SK-N-SH treated with all-trans-retinoic acid at 6 μM for 48 hours (cell line): Measurements from ENCODE around the gene EEFSEC.
A peak's percentile ranks its signal among the peaks of the same experiment; 100 is the strongest.

Experiments
- ATAC-seq: fragments of 200-7000 bp; cut with Tn5 transposase; 3 replicates; pipeline ENCODE4 v1.9.1; 2020; ENCODE audit warnings: mild to moderate bottlenecking, moderate library complexity
- ARNTL ChIP-seq: fragments of 450-650 bp; formaldehyde crosslinking; IDR thresholded peaks from 2 replicates; pipeline ENCODE4 v1.5.0; 2020; ENCODE audit warnings: low read depth, mild to moderate bottlenecking, moderate library complexity, borderline replicate concordance
- CREB5 ChIP-seq: fragments of 250-450 bp; sonication (Bioruptor Pico); IDR thresholded peaks from 2 replicates; pipeline ENCODE4 v1.5.1; 2020; ENCODE audit warnings: low read depth, mild to moderate bottlenecking, moderate library complexity
- CSDC2 ChIP-seq: fragments of 250-450 bp; sonication (Bioruptor Pico); IDR thresholded peaks from 2 replicates; pipeline ENCODE4 v1.5.0; 2020; ENCODE audit warnings: mild to moderate bottlenecking, moderate library complexity
- CSRNP3 ChIP-seq: fragments of 250-450 bp; sonication (Bioruptor Pico); IDR thresholded peaks from 2 replicates; pipeline ENCODE4 v1.5.1; 2021; ENCODE audit warnings: mild to moderate bottlenecking, moderate library complexity
- GLIS3 ChIP-seq: fragments of 250-450 bp; sonication (Bioruptor Pico); IDR thresholded peaks from 2 replicates; pipeline ENCODE4 v1.5.0; 2020; ENCODE audit warnings: mild to moderate bottlenecking, moderate library complexity
- ISL1 ChIP-seq: fragments of 250-450 bp; sonication (Bioruptor Pico); IDR thresholded peaks from 2 replicates; pipeline ENCODE4 v2.1.2; 2022; ENCODE audit warnings: mild to moderate bottlenecking, moderate library complexity
- OSR1 ChIP-seq: fragments of 250-450 bp; sonication (Bioruptor Pico); IDR thresholded peaks from 2 replicates; pipeline ENCODE4 v1.8.0; 2022; ENCODE audit warnings: moderate library complexity, mild to moderate bottlenecking, inconsistent platforms
- PATZ1 ChIP-seq: fragments of 250-450 bp; sonication (Bioruptor Pico); IDR thresholded peaks from 2 replicates; pipeline ENCODE4 v1.8.0; 2020; ENCODE audit warnings: mild to moderate bottlenecking, moderate library complexity, borderline replicate concordance
- POU6F1 ChIP-seq: fragments of 250-450 bp; sonication (Bioruptor Pico); IDR thresholded peaks from 2 replicates; pipeline ENCODE4 v1.8.0; 2021; ENCODE audit warnings: low read depth, mild to moderate bottlenecking, moderate library complexity, borderline replicate concordance
- PPARA ChIP-seq: fragments of 250-450 bp; sonication (Bioruptor Pico); IDR thresholded peaks from 2 replicates; pipeline ENCODE4 v1.5.0; 2020; ENCODE audit warnings: mild to moderate bottlenecking, borderline replicate concordance
- RARB ChIP-seq: fragments of 250-450 bp; sonication (Bioruptor Pico); IDR thresholded peaks from 2 replicates; pipeline ENCODE4 v1.8.0; 2021; ENCODE audit warnings: mild to moderate bottlenecking, moderate library complexity
- SNAI2 ChIP-seq: fragments of 250-450 bp; sonication (Bioruptor Pico); IDR thresholded peaks from 2 replicates; pipeline ENCODE4 v1.5.0; 2020; ENCODE audit warnings: mild to moderate bottlenecking, moderate library complexity
- TCF4 ChIP-seq: fragments of 250-450 bp; sonication (Bioruptor Pico); IDR thresholded peaks from 2 replicates; pipeline ENCODE4 v1.8.0; 2021; ENCODE audit warnings: mild to moderate bottlenecking, moderate library complexity, borderline replicate concordance
- TOX ChIP-seq: fragments of 250-450 bp; sonication (Bioruptor Pico); IDR thresholded peaks from 2 replicates; pipeline ENCODE4 v1.8.0; 2021; ENCODE audit warnings: mild to moderate bottlenecking, moderate library complexity, borderline replicate concordance
- TSHZ2 ChIP-seq: fragments of 250-450 bp; sonication (Bioruptor Pico); IDR thresholded peaks from 2 replicates; pipeline ENCODE4 v1.5.0; 2020; ENCODE audit warnings: mild to moderate bottlenecking, moderate library complexity
- ZFP3 ChIP-seq: fragments of 250-450 bp; sonication (Bioruptor Pico); IDR thresholded peaks from 2 replicates; pipeline ENCODE4 v1.5.0; 2020; ENCODE audit warnings: mild to moderate bottlenecking, moderate library complexity
- ZNF70 ChIP-seq: fragments of 450-650 bp; formaldehyde crosslinking; IDR thresholded peaks from 2 replicates; pipeline ENCODE4 v1.5.0; 2020; ENCODE audit warnings: mild to moderate bottlenecking, moderate library complexity
- ZNF8 ChIP-seq: fragments of 450-650 bp; formaldehyde crosslinking; IDR thresholded peaks from 2 replicates; pipeline ENCODE4 v1.5.0; 2020; ENCODE audit warnings: mild to moderate bottlenecking, moderate library complexity

The EEFSEC gene

GRCh38 chr3:128340904-128341555 is 187.7 kb downstream of the EEFSEC start:
- no peak for TF ChIP-seq ZNF70 (CRISPR knock-in tag)
- no peak for ATAC-seq

GRCh38 chr3:128341659-128342395 is 188.5 kb downstream of the EEFSEC start:
- no peak for TF ChIP-seq TOX
- no peak for TF ChIP-seq PPARA (CRISPR knock-in tag)
- TF ChIP-seq PATZ1 (CRISPR knock-in tag): no peak
- no peak for TF ChIP-seq GLIS3
- no peak for TF ChIP-seq CREB5 (CRISPR knock-in tag)
- TF ChIP-seq ARNTL: no peak
- no peak for TF ChIP-seq OSR1 (CRISPR knock-in tag)
- no peak for TF ChIP-seq CSDC2 (CRISPR knock-in tag)

GRCh38 chr3:128342701-128343180 is 189.5 kb downstream of the EEFSEC start:
- no peak for ATAC-seq
- TF ChIP-seq CSRNP3: no peak

More at GRCh38 chr3:128341659-128342395, 188.5 kb downstream of the EEFSEC start:
- no peak for ATAC-seq

GRCh38 chr3:128343287-128344051 is 190.2 kb downstream of the EEFSEC start:
- peak; percentile 92 for ATAC-seq
- TF ChIP-seq OSR1 (CRISPR knock-in tag) (no peak), PPARA (CRISPR knock-in tag) (no peak), ZNF8 (no peak), RARB (CRISPR knock-in tag) (no peak), TSHZ2 (CRISPR knock-in tag) (no peak), GLIS3 (no peak), TOX (no peak), SNAI2 (no peak), ARNTL (no peak), CSRNP3 (no peak), POU6F1 (CRISPR knock-in tag) (no peak), ZFP3 (CRISPR knock-in tag) (no peak), TCF4 (CRISPR knock-in tag) (no peak), ISL1 (CRISPR knock-in tag) (no peak)
